Measurements from ENCODE around the gene C1QTNF1.

The C1QTNF1 gene

DNA sequence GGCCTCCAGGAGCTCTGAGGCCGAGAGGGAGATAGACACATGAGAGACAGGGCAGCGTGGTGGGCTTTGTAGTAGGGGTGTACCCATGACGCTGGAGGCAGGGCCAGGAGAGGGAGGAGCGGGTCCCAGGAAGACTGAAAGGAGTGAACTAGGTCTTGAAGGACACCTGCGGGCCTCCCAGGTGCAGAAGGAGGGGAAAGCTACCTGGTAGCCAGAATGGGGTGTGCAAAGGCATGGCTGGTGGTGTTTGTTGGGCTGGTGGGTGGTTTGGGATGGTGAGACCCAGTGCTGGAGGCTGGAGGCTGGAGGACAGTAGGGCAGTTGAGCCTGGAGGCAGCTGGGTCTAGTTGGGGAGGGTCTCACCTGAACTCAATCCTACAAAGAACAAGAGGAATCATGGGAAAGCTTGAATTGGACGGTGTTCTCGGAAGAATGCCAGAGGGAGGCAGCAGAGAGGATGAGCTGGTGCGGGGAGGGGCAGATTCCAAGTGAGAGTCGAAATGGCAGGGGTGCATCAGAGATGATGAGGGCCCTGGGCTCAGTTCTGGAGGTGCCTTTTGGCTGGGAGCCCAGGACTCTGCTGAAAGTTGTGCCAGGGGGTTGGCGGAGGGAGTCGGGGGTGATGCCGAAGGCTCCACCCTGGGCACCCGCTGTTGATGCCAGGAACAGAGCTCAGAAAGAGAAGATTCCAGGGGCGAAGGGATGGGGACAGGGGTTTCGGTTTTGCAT lies 21.2 kb downstream of the C1QTNF1 start:
- no peak for DNase-seq (ENCODE audit: low read depth in 1 of 2, low spot score in 1 of 2)
- Histone ChIP-seq H3K27ac (replicated peaks) (no peak overlapping the region), H3K4me3 (replicated peaks; ENCODE audit: insufficient read depth, low read length) (no peak overlapping the region), H3K27me3 (ENCODE audit: insufficient read depth, poor library complexity, severe bottlenecking) (no peaks in the 10 kb centered on the region)
- no peak for TF ChIP-seq SPI1 (IDR thresholded peaks at IDR 0.05; ENCODE audit: borderline replicate concordance, low read depth)
- no peak for TF ChIP-seq GABPA (IDR thresholded peaks at IDR 0.05; ENCODE audit: low read depth)
- no peak for TF ChIP-seq POLR2AphosphoS5 (IDR thresholded peaks at IDR 0.05; ENCODE audit: low read depth)
- TF ChIP-seq, protein P1, sequence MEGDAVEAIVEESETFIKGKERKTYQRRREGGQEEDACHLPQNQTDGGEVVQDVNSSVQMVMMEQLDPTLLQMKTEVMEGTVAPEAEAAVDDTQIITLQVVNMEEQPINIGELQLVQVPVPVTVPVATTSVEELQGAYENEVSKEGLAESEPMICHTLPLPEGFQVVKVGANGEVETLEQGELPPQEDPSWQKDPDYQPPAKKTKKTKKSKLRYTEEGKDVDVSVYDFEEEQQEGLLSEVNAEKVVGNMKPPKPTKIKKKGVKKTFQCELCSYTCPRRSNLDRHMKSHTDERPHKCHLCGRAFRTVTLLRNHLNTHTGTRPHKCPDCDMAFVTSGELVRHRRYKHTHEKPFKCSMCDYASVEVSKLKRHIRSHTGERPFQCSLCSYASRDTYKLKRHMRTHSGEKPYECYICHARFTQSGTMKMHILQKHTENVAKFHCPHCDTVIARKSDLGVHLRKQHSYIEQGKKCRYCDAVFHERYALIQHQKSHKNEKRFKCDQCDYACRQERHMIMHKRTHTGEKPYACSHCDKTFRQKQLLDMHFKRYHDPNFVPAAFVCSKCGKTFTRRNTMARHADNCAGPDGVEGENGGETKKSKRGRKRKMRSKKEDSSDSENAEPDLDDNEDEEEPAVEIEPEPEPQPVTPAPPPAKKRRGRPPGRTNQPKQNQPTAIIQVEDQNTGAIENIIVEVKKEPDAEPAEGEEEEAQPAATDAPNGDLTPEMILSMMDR (IDR thresholded peaks at IDR 0.05; ENCODE audit: insufficient read depth, low read length): no peak
- TF ChIP-seq, protein P2, sequence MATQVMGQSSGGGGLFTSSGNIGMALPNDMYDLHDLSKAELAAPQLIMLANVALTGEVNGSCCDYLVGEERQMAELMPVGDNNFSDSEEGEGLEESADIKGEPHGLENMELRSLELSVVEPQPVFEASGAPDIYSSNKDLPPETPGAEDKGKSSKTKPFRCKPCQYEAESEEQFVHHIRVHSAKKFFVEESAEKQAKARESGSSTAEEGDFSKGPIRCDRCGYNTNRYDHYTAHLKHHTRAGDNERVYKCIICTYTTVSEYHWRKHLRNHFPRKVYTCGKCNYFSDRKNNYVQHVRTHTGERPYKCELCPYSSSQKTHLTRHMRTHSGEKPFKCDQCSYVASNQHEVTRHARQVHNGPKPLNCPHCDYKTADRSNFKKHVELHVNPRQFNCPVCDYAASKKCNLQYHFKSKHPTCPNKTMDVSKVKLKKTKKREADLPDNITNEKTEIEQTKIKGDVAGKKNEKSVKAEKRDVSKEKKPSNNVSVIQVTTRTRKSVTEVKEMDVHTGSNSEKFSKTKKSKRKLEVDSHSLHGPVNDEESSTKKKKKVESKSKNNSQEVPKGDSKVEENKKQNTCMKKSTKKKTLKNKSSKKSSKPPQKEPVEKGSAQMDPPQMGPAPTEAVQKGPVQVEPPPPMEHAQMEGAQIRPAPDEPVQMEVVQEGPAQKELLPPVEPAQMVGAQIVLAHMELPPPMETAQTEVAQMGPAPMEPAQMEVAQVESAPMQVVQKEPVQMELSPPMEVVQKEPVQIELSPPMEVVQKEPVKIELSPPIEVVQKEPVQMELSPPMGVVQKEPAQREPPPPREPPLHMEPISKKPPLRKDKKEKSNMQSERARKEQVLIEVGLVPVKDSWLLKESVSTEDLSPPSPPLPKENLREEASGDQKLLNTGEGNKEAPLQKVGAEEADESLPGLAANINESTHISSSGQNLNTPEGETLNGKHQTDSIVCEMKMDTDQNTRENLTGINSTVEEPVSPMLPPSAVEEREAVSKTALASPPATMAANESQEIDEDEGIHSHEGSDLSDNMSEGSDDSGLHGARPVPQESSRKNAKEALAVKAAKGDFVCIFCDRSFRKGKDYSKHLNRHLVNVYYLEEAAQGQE (IDR thresholded peaks at IDR 0.05; ENCODE audit: insufficient replicate concordance, low read depth): no peak

DNA sequence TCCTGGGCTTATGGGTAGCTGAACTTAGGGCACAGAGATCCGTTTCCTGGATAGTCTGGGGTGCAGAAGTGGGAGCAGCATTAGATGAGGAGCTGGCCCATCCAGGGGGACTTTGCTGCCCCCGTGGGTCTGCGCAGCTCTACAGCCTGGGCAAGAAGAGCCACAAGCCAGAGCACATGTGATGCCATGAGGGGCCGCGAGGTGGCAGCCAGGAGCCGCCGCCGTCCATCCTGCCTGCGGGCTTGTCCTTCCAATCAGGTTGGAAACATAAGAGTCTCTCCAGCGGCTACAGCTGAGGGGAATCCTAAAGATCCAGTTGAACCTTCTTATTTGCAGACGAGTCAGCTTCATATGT lies 21.9 kb downstream of the C1QTNF1 start:
- no peaks in the 10 kb centered on the region for H3K27me3 ChIP-seq (ENCODE audit: insufficient read depth, poor library complexity, severe bottlenecking)
- peak in 1 of 2 experiments; percentile 58 for DNase-seq (ENCODE audit: low read depth in 1 of 2, low spot score in 1 of 2)
- H3K27ac ChIP-seq (replicated peaks): no peak overlapping the region
- H3K4me3 ChIP-seq (replicated peaks; ENCODE audit: insufficient read depth, low read length): no peak overlapping the region
- TF ChIP-seq GABPA (IDR thresholded peaks at IDR 0.05; ENCODE audit: low read depth): no peak
- TF ChIP-seq, protein P1 (IDR thresholded peaks at IDR 0.05; ENCODE audit: insufficient read depth, low read length): peak; percentile 78

DNA sequence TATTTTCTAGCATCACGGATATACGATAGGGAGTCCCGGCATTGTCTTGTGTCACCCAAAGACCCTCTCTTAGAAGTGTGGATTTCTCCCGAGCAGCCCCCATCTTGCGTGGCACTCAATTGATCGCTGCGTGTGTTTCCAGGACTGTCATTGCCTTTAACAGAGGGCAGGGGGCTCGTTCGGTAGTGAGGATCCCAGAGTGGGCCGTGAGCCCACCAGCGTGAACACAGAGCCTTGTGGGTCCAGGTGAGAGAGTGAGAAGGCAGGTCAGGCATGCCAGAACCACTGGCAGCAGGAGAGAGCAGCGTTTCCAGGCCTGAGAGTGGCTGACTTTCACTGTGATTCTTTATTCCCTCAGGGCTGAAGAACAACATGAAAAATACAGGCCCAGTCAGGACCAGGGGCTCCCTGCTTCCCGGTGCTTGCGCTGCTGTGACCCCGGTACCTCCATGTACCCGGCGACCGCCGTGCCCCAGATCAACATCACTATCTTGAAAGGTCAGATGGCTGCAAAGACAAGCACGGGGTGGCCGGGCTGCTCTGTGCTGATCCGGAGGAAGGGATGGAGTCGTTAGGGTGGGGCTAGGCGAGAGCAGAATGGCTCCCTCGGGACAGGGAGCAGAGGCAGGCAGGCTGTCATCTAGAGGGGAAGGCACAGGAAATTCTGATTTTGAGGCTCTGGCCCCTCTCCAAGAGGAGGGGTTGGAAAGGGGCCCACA lies 22.4 kb downstream of the C1QTNF1 start:
- no peak overlapping the region for H3K27ac ChIP-seq (replicated peaks)

More for the DNA sequence above, 22.4 kb downstream of the C1QTNF1 start:
- no peak for DNase-seq (ENCODE audit: low read depth in 1 of 2, low spot score in 1 of 2)
- Histone ChIP-seq H3K4me3 (replicated peaks; ENCODE audit: insufficient read depth, low read length) (no peak overlapping the region), H3K27me3 (ENCODE audit: insufficient read depth, poor library complexity, severe bottlenecking) (no peaks in the 10 kb centered on the region)
- no peak for TF ChIP-seq GABPA (IDR thresholded peaks at IDR 0.05; ENCODE audit: low read depth)
- TF ChIP-seq, protein P1 (IDR thresholded peaks at IDR 0.05; ENCODE audit: insufficient read depth, low read length): no peak
- no peak for TF ChIP-seq SPI1 (IDR thresholded peaks at IDR 0.05; ENCODE audit: borderline replicate concordance, low read depth)
- TF ChIP-seq, protein P2 (IDR thresholded peaks at IDR 0.05; ENCODE audit: insufficient replicate concordance, low read depth): no peak
- TF ChIP-seq POLR2AphosphoS5 (IDR thresholded peaks at IDR 0.05; ENCODE audit: low read depth): no peak
